NK-92 (cell line): Measurements from ENCODE around the gene NTN5.
"Not testable (repeated sequence)": the region's sequence is repeated elsewhere in the genome, so short reads cannot be mapped to it uniquely, and the experiment has no call there.

Source experiments
- DNase-seq: peaks from one replicate; lab custom pipeline; 2025; ENCODE audit not compliant: unreplicated experiment; lab: John Stamatoyannopoulos, UW

Gene NTN5

DNA sequence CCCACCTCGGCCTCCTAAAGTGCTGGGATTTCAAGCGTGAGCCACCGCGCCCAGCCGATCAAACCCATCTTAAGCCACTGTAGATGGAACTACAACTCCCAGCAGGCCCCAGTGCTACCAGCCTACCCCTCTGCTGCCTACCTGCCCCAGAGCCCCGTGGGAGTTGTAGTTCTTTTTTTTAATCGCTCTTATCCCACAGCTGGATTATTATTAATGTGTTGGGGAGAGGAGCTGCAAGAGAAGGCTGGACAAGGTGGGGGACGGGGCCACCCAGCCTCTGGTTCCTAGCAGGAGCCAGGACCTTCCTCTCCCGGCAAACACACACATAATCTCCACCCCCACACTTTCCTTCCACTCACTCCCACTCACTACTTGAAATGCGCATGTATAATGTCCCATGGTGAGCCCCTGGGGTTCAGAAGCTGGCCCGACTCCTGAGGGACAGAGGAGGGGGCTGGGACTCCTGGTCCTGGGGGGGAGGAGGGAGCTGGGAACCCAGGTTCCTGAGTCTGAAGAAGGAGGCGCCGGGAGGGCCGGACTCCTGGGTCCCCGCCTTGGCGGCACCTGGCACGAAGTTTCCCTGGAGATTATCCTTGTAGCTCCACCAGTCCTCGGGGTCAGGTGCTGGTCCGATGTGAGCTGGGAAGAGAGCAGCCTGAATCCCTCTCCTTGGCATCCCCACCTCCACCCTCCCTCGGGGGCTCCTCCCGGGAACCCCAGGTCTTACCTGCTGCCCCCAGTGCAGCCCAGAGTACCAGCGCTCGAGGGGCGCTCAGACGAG is 27.8 kb downstream of the NTN5 start:
- DNase-seq: no peak

GRCh38 chr19:48644355-48644754 is 28.5 kb downstream of the NTN5 start:
- DNase-seq: no peak

DNA sequence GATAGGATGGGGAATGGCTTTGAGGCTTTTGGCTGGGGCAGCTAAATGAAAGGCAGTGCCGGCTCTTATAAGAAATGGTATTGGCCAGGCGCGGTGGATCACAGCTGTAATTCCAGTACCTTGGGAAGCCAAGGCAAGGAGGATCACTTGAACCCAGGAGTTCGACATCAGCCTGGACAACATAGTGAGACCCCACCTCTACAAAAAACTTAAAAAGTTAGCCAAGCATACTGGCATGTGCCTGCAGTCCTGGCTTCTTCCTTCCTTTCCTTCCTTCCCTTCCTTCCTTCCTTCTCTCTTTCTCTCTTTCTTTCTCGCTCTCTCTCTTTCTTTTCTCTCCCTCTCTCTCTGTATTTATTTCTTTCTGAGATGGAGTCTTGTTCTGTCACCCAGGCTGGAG is 30.0 kb downstream of the NTN5 start:
- DNase-seq: no peak

DNA sequence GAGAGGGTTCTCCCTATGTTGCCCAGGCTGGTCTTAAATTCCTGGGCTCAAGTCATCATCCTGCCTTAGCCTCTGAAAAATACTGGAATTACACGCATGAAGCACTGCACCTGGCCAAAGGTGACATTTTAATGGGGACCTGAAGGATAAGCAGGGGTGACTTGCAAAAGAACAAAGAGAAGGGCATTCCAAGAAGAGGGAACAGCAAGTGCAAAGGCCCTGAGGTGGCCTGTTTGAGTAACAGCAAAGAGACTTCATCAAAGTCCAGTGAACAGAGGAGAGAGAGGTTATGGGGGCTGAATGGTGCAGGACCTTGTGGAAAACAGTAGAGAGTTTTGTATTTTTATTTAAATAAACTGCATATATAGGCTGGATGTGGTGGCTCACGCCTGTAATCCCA is 31.0 kb downstream of the NTN5 start:
- DNase-seq: no peak

GRCh38 chr19:48639483-48640375 is 33.1 kb downstream of the NTN5 start:
- DNase-seq: no peak

DNA sequence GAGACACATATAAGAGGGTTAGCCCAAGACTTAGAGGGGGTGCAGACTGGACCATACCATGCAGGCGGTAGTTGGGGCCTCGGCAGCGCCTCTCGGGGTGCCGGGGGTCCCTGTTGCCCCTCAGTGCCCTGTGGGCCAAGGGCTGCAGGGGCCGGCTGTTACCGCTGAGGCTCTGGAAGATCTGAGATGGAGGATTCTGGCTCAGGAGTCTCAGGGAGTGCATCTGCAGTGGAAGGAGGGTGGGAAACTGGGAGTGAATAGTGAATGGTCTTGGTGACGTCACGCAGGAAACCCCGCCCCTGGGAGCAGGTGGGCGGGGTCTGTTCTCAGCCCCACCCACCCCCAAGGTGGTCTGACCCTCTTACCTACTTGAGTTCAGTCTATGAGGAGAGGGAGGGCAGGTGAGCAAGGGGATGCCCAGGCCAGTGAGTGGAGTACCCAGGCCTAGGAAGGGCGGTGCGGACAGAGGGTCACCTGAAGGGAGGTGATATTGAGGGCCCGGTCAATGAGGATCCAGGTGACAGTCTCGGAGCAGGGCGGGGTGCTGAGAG is 33.9 kb downstream of the NTN5 start:
- DNase-seq: no peak

- no peak for DNase-seq
Observed at GRCh38 chr19:48637948-48638830, 34.6 kb downstream of the NTN5 start.

DNA sequence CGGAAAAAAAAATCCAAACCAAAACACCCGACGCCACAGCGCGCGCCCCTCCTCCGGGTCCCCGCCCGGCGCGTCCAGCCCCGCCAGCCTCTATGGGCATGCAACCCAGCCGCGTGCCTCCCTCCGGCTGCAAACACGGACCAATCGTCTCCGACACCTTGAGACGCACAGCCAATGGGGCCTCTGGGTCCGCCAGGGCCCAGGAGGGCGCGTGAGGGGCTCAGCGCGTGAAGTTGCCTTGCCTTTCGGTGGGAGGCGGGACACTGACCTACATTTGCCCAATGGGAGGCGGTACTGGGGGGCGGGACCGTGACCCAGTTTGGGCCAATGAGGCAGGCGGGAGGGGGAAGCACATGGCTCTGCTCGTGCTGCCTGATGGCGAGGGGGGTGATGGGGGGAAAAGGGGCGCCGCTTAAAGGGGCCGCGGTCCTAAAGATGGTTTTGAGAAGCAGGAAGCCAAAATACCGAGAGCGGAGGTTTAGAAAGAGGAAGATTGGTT is 35.3 kb downstream of the NTN5 start:
- DNase-seq: peak; percentile 95

- no peak for DNase-seq
Observed at GRCh38 chr19:48636859-48637448, 35.9 kb downstream of the NTN5 start, which contains the start of gene DBP. TSS of gene DBP (minus strand) at chr19:48637379. CDS start at chr19:48636994, 385 bp downstream.

DNA sequence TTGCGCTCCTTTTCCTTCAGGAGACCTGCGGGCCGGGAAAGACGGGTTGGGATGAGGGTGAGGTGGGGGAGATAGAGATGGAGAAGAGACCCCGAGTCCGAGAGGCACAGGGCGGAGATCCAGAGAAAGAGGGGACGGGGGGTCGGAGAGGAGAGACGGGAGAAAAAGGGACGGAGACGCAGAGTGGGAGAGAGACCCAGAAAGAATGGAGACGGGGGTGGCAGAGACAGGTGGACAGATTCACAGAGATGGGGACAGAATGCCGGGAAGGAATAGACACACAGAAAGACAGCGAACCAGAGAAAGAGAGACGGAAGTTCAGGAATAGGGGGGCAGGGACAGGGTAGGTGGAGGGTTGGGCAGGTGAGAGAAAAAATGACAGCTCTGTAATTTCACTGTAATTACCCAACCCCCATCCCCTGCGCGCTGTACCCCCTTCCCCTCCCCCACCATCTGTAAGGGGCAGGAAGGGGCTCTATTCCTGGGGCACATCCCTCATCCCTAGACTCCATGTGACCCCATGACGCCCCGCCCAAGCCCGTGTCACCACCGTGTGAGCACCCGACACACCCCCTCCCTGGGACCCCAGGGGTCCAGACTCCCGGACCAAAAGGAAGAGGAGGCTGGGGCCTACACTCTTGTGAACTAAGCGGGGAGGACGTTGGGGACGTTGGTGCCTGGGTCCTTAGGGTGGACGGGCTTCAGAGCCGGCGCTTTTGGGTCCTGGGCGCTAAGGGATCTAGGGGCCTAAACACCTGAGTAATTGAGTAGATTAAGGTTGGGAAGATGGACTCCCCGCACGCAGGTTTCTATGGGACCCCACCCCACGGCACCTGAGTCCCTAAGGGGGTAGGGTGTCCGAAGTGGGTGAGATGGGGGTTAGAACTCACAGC is 36.6 kb downstream of the NTN5 start:
- DNase-seq: no peak

GRCh38 chr19:48635263-48635965 is 37.4 kb downstream of the NTN5 start:
- no peak for DNase-seq

- DNase-seq: no peak
Observed at GRCh38 chr19:48634424-48635262, 38.2 kb downstream of the NTN5 start.

- DNase-seq: no peak
Observed at GRCh38 chr19:48634036-48634342, 38.8 kb downstream of the NTN5 start.

GRCh38 chr19:48633148-48634035 is 39.4 kb downstream of the NTN5 start:
- DNase-seq: no peak

- no peak for DNase-seq
Observed at GRCh38 chr19:48632692-48633147, 40.1 kb downstream of the NTN5 start.

GRCh38 chr19:48632286-48632685 is 40.5 kb downstream of the NTN5 start:
- DNase-seq: not testable (repeated sequence)

- DNase-seq: no peak
Observed at GRCh38 chr19:48631225-48631624, 41.6 kb downstream of the NTN5 start.
